Epidermal melanocyte (primary cell): ENCODE data around the gene ROS1.

Experiments
- DNase-seq: peaks from one replicate; pipeline ENCODE4 v3.0.0; 2011; ENCODE audit warnings: low spot score; ENCODE audit not compliant: insufficient read length

The ROS1 gene

GRCh38 chr6:117441824-117442264 lies 16.1 kb upstream of the ROS1 start:
- DNase-seq = no peak

DNA sequence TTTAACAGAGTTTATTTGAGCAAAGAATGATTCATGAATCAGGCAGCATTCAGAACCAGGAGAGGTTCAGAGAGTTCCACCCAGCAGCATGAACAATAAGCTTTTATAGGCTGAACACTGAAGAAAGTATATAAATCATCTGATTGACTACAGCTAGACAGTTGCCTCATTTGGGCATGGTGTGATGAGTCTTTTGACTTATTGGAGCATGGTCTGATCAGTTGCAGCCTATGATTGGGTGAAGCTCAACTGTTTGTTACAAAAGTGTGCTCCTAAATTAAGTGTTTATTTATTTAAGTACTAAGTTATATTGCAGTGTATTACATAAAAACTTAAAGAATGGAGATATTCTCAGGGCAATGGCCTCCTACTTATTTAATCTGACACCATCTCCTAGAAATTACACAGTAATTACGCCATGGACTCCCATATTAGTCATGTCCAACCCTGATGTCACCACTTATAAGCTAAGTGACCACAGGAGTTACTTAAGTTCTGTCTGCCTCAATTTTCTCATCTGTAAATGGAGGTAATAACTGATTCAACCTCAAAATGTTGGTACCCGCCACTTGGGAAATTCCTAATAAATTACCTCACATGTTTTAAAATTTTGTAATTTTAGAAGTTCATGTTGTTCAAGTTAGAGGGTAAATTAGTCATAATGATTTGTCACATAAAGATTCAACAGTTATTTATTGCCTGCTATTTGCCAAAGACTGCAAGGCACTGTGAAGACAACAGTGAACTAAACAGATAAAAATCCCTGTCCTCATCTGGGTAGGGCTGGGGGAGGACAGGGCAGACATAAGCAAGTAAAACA lies 15.2 kb upstream of the ROS1 start:
- no peak for DNase-seq

GRCh38 chr6:117432273-117432672 lies 6.5 kb upstream of the ROS1 start:
- no peak for DNase-seq

- no peak for DNase-seq
Measured at GRCh38 chr6:117423754-117424153, 2.0 kb downstream of the ROS1 start.

GRCh38 chr6:117418320-117418719 lies 7.4 kb downstream of the ROS1 start:
- DNase-seq = no peak

DNA sequence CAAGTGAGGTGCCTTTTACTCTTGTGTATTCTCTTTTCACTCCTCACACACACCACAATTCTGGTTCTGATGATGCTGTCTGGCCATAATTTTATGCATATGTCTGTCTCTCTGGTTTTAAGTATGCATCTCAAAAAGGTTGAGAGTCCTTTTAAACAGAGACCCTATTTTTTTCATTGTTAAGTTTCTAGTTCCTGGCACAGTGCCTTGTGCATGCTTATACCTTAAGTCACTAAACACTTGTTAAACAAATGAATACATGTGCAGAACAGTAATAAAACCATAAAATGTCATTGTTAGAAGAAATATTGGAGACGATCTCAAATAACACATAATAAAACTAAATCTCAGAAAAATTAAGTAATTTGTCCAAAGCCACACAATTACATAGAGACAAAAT lies 7.9 kb downstream of the ROS1 start:
- no peak for DNase-seq

DNA sequence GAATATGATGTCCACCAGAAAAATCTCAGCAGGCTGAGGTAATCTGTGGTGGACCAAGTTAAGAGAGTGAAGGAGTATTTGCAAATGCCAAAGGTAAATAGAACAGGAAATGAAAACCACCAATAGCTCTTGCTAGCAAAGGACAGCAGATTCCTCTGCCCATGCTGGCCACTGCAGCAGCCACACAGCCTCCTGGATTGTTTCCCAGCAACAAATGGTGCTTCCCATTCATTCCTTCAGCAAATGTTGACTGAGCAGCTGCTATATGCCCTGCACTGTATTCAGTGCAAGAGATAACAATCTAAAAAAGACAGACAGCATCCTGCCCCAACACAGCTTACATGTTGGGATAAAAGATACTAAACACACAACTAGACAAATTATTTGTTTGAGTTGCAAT lies 11.0 kb downstream of the ROS1 start:
- no peak for DNase-seq

- DNase-seq = no peak
Measured at GRCh38 chr6:117411474-117411873, 14.3 kb downstream of the ROS1 start.

DNA sequence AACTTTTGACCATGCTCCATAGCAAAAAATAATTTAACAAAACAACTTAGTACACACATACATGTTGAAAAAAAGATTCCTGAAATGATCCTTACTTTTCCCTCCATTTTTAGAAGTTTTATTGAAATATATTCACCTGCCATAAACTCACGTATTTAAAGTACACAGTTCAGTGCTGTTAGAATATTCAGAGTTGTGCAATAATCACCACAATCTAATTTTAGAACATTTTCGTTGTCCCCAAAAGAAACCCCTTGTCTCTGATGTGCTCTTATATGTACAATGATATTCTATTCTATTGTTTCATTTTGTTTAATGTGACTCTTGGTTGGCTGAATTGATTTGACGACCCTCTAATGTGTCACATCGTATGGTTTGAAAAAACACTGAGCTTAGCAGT lies 15.9 kb downstream of the ROS1 start:
- no peak for DNase-seq

DNA sequence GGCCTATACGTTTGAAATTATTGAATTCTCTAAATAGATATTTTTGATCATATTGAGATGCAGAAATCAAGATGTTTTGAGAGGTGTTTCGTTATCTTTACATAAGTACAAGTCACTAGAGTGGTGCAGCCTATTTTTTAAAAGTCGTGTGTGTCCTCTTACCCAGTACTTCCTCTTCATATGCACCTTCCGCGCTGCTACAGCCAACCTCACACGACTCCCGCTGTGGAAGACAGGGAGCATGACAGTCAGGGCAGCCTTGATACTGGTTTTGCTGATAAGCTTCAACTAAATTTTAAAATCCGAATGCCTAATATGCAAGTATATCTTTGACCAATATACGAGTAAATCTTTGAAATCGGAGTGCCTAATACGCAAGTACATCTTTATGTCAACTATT lies 16.3 kb downstream of the ROS1 start:
- no peak for DNase-seq

DNA sequence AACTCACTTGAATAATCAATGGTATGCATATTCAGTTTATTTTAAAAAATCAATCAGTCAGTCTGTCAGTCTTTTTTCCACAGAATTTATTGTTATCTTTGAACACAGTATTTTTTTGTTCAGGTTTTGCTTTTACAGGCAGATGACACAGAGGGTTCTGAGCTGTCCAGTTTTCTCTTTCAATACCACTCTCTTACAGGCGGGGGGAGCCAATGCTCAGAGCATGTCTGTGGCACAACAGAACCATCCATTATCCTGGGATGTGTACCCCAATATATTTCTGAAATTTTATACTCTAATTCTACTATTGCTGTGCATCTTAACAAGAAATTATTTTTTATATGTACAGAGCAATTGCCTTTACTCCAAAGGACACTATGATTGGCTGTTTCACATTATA lies 21.2 kb downstream of the ROS1 start:
- DNase-seq = no peak

DNA sequence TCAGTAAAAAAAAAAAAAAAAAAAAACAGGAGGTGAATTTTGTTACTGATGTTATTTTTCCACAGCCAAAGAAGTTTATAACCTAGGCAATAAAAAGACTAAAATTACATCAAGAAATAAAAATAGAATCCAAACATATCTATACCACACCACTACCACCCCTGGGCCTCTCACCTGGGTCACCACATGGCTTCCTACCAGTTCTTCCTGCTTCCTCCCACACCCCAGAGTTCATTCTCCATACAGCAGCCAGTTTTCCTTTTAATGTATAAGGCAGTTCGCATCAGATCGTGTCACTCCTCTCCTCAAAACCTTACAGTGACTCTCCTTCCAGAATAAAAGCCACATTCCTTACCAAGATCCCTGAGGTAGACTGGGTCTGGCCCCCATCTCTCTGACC lies 23.9 kb downstream of the ROS1 start:
- no peak for DNase-seq

DNA sequence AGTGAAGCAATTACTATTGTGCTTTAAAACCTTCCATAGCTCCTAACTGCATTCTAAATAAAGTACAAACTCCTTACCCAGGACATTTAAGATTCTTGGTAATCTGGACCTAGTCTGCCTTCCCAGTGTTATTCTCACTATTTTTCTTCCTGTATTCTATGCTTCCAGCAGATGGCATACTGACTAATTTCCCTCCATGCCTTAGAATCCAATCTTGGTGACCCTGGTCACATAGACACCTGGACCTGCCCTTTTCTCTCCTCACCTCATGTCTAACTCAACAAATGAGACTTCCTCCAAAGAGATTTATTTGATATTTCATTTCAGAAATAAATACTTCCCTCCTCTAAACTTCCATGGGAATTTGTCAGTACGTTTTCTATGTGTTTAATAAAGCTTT lies 25.8 kb downstream of the ROS1 start:
- DNase-seq = no peak

DNA sequence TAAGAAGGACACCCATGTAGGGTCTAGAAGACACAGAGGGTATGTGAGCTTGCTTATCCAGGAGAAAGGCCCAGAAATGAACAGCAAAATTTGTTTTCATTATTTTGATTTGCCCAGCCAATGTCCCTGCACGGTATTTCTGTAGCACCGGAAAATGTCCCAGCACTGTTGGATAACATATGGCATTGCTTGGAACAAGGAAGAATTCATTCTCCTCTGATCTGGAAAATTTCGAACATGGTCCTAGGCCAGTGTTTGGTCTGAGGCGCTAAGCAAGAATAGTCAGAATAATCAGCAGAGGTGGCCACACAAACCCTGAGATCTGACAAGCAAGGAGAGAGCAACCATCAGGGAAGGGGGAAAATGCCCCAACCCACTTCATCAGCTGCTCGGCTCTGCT lies 26.6 kb downstream of the ROS1 start:
- DNase-seq = no peak

DNA sequence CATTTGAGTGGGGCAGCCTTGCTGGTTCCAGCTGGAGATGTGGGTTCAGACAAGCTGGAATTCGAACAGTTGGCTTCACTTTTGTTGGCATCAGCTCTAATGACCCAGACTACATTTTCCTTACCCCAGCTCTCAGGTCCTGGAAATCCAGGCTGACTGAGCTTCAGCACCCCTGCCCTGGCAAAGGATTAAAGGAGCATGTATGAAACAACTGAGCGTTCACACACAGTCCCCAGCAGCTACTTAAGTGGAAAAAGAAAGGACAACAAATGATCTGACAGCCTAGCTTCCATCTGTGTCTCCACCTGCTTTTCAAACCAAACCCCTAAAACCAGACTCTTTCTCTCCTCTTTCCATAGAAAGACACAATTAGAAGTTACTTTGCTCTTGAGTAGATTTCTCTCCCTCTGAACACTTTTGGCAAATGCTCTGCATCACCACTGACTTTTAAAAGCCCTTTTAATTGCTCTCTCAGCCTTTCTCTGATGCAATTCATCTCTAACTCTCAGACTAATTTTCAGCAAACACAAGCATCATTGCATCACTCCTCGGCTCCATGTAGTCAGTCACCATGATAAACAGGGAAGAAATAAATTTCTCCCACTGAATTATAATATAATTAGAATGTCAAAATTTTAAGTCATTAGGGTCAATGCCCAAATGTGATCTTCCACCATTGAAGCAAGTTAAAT lies 28.1 kb downstream of the ROS1 start:
- no peak for DNase-seq

DNA sequence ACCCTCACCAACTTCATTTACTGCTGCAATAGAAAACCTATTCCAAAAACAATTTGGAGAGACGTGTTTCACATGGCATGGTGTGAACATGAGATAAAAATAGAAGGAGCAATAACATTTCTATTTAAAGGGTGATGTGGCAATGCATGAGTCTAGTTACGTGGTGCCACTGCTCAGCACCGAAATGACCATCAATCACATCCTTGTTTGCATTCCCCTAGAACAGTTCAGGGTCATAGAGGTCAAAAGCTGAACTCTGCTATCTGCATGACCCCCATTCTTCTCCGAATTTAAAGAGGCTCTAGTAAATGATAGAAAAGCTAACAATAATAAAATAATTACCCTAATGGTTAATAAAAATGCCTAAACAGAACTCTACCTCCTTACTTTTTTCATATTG lies 29.5 kb downstream of the ROS1 start:
- DNase-seq = no peak

GRCh38 chr6:117395164-117395563 lies 30.6 kb downstream of the ROS1 start:
- DNase-seq = no peak

DNA sequence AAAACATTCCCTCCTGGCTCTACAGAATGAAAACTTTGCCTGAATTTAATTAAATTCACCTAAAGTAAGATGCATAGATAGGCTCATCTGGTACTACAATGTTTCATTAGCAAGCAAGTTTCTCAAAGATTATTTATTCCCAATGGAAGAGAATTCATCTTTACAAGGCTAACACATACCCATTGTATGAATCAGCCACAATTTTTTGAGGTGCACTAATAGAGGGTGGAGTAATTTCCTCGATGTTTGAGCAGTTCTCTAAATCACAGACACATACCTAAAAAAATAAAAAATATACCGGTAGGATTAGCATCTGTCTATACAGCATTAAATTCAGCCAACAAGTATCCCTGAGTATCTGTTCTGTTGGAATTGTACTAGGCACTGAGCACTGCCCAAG lies 32.7 kb downstream of the ROS1 start:
- no peak for DNase-seq

GRCh38 chr6:117391874-117392583 lies 33.7 kb downstream of the ROS1 start:
- no peak for DNase-seq

- DNase-seq = no peak
Measured at GRCh38 chr6:117389227-117390057, 36.3 kb downstream of the ROS1 start.

DNA sequence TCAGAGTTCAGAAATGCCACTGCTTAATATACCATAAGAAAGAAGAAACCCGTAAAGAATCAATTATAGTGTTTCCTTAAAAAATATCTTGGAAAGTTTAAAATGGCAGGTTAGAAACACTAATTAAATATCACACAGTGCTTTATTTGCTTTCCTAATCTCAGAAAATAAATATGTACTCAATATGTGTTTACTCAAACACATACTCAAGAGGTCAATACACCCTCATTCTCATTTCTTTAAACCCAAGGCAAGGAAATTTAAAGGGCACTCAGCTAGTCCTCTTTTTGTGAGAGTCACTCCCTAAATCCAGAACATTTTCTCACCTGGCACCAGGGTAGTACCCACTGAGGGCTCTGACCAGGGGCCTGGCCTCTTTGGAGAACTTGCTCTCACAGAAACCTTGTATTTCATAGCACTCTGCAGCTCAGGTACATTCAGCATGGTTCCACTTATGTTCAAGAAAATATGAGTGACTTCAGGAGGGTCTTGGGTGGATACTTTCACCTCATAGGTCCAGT lies 38.2 kb downstream of the ROS1 start:
- DNase-seq = no peak
